ENCODE measurements around the gene ZNF208.
"Not testable (repeated sequence)": the region's sequence is repeated elsewhere in the genome, so short reads cannot be mapped to it uniquely, and the experiment has no call there.

The ZNF208 gene

GRCh38 chr19:22010437-22011143 is at the start of gene ZNF208:
TSS of gene ZNF208 (minus strand) at chr19:22010943. CDS start at chr19:22010794, 149 bp downstream.
- not testable (repeated sequence) for H3K4me1 Mint-ChIP-seq; H3K27ac Mint-ChIP-seq; H3K27me3 Mint-ChIP-seq (ENCODE audit: low read depth, poor library complexity); H3K4me3 Mint-ChIP-seq; DNase-seq; H3K36me3 Mint-ChIP-seq (ENCODE audit: low read depth)
- H3K9me3 Mint-ChIP-seq: peaks cover 93% of the 10 kb centered on the region

GRCh38 chr19:22052644-22053013 is 41.9 kb upstream of the ZNF208 start:
- Mint-ChIP-seq H3K36me3 (ENCODE audit: low read depth) (no peaks in the 10 kb centered on the region), H3K4me1 (no peaks in the 10 kb centered on the region), H3K27me3 (ENCODE audit: low read depth, poor library complexity) (no peaks in the 10 kb centered on the region), H3K9me3 (peaks cover 83% of the 10 kb centered on the region), H3K4me3 (no peak overlapping the region), H3K27ac (no peak overlapping the region)
- no peak for DNase-seq
- no peak for TF ChIP-seq CTCF (IDR thresholded peaks at IDR 0.05)

- H3K27ac Mint-ChIP-seq; H3K27me3 Mint-ChIP-seq (ENCODE audit: low read depth, poor library complexity); H3K4me3 Mint-ChIP-seq; H3K36me3 Mint-ChIP-seq (ENCODE audit: low read depth); DNase-seq; H3K4me1 Mint-ChIP-seq: not testable (repeated sequence)
- peaks cover 86% of the 10 kb centered on the region for H3K9me3 Mint-ChIP-seq
Observed at GRCh38 chr19:22041151-22041550, 30.4 kb upstream of the ZNF208 start.

GRCh38 chr19:22030680-22031079 is 19.9 kb upstream of the ZNF208 start:
- H3K27me3 Mint-ChIP-seq (ENCODE audit: low read depth, poor library complexity): no peaks in the 10 kb centered on the region
- no peaks in the 10 kb centered on the region for H3K4me1 Mint-ChIP-seq
- H3K36me3 Mint-ChIP-seq (ENCODE audit: low read depth): no peaks in the 10 kb centered on the region
- no peak overlapping the region for H3K27ac Mint-ChIP-seq
- no peak overlapping the region for H3K4me3 Mint-ChIP-seq
- TF ChIP-seq CTCF (IDR thresholded peaks at IDR 0.05): no peak
- DNase-seq: no peak
- peaks cover 89% of the 10 kb centered on the region for H3K9me3 Mint-ChIP-seq

- no peaks in the 10 kb centered on the region for H3K4me1 Mint-ChIP-seq
- H3K36me3 Mint-ChIP-seq (ENCODE audit: low read depth): no peaks in the 10 kb centered on the region
- no peak overlapping the region for H3K27ac Mint-ChIP-seq
- TF ChIP-seq CTCF (IDR thresholded peaks at IDR 0.05): no peak
- peaks cover 2% of the 10 kb centered on the region for H3K27me3 Mint-ChIP-seq (ENCODE audit: low read depth, poor library complexity)
- no peak for DNase-seq
- no peak overlapping the region for H3K4me3 Mint-ChIP-seq
- H3K9me3 Mint-ChIP-seq: peaks cover 92% of the 10 kb centered on the region
Observed at GRCh38 chr19:22026687-22027086, 15.9 kb upstream of the ZNF208 start.

GRCh38 chr19:22025539-22025938 is 14.8 kb upstream of the ZNF208 start:
- H3K36me3 Mint-ChIP-seq (ENCODE audit: low read depth); H3K27ac Mint-ChIP-seq; DNase-seq; H3K4me3 Mint-ChIP-seq; H3K4me1 Mint-ChIP-seq; H3K27me3 Mint-ChIP-seq (ENCODE audit: low read depth, poor library complexity): not testable (repeated sequence)
- H3K9me3 Mint-ChIP-seq: peaks cover 92% of the 10 kb centered on the region

- no peak for TF ChIP-seq CTCF (IDR thresholded peaks at IDR 0.05)
- H3K36me3 Mint-ChIP-seq (ENCODE audit: low read depth): no peaks in the 10 kb centered on the region
- no peaks in the 10 kb centered on the region for H3K27me3 Mint-ChIP-seq (ENCODE audit: low read depth, poor library complexity)
- no peaks in the 10 kb centered on the region for H3K4me1 Mint-ChIP-seq
- H3K4me3 Mint-ChIP-seq: no peak overlapping the region
- H3K27ac Mint-ChIP-seq: no peak overlapping the region
- H3K9me3 Mint-ChIP-seq: peaks cover 89% of the 10 kb centered on the region
- no peak for DNase-seq
Observed at GRCh38 chr19:21970466-21970865, 40.3 kb downstream of the ZNF208 start.

Data from nephron progenitor cell (in vitro differentiated cells).